Choroid plexus epithelial cell (primary cell): ENCODE measurements around the gene TRIOBP.

Source experiments
- DNase-seq: peaks from one replicate; pipeline ENCODE4 v3.0.0-alpha.2; 2010; ENCODE audit warnings: low read depth
- H3K4me3 ChIP-seq: 2 replicates; pipeline ENCODE4 v1.5.1; 2011; ENCODE audit warnings: low read depth, mild to moderate bottlenecking, control low read depth, low read length, moderate library complexity
- TF ChIP-seq, protein P1 (sequence below): conservative IDR thresholded peaks from 2 replicates; pipeline ENCODE4 v1.5.1; 2011; ENCODE audit warnings: low read depth, mild to moderate bottlenecking, control low read depth, inconsistent platforms, low read length, moderate library complexity

Gene TRIOBP

DNA sequence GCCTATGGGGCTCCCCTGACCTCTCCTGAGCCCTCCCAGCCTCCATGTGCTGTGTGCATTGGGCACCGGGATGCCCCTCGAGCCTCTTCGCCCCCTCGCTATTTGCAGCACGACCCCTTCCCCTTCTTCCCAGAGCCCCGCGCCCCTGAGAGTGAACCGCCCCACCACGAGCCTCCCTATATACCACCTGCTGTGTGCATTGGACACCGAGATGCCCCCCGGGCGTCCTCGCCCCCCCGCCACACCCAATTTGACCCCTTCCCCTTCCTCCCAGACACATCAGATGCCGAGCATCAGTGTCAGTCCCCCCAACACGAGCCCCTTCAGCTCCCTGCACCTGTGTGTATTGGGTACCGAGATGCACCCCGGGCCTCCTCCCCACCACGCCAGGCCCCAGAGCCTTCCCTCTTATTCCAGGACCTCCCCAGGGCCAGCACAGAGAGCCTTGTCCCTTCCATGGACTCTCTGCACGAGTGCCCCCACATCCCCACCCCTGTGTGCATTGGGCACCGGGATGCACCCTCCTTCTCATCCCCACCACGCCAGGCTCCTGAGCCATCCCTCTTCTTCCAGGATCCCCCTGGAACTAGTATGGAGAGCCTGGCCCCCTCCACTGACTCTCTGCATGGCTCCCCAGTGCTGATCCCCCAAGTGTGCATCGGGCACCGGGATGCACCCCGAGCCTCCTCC lies 28.8 kb downstream of the TRIOBP start:
- no peak for DNase-seq
- TF ChIP-seq, protein P1, sequence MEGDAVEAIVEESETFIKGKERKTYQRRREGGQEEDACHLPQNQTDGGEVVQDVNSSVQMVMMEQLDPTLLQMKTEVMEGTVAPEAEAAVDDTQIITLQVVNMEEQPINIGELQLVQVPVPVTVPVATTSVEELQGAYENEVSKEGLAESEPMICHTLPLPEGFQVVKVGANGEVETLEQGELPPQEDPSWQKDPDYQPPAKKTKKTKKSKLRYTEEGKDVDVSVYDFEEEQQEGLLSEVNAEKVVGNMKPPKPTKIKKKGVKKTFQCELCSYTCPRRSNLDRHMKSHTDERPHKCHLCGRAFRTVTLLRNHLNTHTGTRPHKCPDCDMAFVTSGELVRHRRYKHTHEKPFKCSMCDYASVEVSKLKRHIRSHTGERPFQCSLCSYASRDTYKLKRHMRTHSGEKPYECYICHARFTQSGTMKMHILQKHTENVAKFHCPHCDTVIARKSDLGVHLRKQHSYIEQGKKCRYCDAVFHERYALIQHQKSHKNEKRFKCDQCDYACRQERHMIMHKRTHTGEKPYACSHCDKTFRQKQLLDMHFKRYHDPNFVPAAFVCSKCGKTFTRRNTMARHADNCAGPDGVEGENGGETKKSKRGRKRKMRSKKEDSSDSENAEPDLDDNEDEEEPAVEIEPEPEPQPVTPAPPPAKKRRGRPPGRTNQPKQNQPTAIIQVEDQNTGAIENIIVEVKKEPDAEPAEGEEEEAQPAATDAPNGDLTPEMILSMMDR, result no peak
- H3K4me3 ChIP-seq, result no peak overlapping the region

DNA sequence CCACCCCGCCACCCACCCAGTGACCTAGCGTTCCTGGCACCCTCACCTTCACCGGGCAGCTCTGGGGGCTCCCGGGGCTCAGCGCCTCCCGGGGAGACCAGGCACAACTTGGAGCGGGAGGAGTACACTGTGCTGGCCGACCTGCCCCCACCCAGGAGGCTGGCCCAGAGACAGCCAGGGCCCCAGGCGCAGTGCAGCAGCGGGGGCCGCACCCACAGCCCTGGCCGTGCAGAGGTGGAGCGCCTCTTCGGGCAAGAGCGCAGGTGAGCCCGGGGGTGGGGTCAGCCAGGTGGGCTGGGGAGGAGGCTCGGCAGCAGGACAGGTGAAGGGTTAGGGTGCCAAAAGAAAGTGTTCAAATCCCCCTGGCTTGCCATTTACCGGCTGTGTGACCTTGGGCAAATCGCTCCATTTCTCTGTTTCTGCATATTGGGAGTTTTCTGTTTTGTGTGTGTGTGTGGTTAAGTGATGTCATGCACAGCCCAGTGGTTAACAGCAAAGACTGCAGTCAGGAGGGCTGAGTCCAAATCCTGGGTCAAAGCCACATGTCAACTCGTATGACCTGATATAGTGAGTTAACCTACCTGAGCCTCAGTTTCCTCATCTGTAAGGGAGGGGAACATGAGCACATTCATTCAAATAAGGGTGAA lies 29.5 kb downstream of the TRIOBP start:
- TF ChIP-seq, protein P1, result peak; percentile 44
- H3K4me3 ChIP-seq, result no peak overlapping the region
- DNase-seq, result peak; percentile 62

DNA sequence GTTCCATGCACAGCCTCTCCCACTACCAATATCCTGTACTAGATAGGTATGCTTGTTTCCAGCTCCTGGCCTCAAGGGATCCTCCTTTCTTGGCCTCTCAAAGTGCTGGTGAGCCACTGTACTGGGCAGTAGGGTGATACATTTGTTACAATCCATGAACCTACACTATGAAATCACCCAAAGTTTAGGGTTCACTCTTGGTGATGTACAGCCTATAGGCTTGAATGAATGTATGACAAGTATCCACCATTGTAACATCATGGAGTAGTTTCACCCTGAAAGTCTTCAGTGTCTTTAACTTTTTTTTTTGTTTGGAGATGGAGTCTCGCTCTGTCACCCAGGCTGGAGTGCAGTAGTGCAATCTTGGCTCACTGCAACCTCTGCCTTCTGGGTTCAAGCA lies 31.8 kb downstream of the TRIOBP start:
- H3K4me3 ChIP-seq, result no peak overlapping the region
- TF ChIP-seq, protein P1, result no peak
- DNase-seq, result no peak

DNA sequence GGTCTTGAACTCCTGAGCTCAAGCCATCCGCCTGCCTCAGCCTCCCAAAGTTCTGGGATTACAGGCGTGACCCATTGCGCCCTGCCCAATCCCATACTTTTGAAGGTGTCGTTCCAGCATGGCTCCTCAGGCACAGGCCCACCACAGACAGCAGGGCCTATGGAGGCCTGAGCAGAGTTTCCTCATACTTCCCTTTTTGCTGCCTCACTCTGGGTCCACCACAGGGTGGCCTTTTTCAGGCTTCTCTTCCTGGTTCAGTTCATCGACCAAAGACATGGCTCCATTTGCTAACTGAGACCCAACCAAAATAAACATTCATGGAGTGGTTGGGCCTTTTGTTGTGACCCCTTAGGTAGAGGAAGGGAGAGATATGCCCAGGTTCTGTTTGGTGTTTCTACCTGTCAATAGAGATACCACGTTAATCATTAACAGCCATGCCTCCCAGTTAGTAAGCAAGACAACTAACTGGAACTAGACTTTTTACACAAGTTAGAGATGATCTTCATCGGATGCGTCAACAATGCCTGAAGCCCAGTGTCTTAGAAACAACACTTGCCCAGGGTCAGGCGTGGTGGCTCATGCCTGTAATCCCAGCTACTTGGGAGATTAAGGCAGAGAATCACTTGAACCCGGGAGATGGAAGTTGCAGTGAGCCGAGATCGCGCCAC lies 35.1 kb downstream of the TRIOBP start:
- DNase-seq, result no peak
- TF ChIP-seq, protein P1, result peak; percentile 34
- H3K4me3 ChIP-seq, result no peak overlapping the region

DNA sequence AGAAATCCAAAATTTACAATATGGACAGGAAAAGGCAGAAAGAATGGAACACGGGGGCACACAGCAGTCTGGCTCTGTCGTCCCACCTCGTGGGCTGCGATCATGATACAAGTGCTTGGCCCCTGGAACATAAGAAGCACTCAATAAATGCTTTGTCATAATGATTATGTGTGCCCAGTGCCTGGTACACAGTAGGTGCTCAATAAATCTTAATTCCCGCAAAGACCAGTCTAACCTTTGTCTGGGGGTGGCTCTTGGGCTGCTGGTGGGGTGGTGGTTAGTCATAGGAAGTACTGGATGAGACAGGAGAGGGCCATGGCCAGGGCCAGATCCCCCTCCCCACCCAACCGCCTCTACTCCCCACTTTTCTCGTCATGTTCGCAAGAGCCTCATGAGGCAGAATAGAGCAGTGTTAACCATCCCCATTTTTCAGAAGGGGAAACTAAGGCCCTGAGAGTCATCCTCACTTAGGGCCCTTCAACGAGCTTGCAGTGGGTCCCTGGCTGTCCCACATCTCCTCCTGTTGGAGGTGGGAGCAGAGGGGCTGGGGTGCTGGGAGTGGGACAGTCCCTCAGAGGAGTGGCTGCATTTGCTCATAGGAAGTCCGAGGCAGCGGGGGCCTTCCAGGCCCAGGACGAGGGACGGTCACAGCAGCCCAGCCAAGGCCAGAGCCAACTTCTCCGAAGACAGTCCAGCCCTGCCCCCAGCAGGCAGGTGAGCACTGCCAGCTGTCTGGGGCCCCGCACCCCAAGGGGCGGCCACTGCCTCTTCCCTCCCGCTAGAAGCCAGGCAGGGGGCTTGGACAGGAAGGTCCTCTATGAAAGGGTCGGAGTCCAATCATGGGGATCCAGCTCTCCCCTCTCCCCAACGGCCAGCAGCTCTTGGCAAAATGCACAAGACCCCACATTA lies 36.1 kb downstream of the TRIOBP start:
- no peak overlapping the region for H3K4me3 ChIP-seq
- TF ChIP-seq, protein P1, result no peak
- no peak for DNase-seq

DNA sequence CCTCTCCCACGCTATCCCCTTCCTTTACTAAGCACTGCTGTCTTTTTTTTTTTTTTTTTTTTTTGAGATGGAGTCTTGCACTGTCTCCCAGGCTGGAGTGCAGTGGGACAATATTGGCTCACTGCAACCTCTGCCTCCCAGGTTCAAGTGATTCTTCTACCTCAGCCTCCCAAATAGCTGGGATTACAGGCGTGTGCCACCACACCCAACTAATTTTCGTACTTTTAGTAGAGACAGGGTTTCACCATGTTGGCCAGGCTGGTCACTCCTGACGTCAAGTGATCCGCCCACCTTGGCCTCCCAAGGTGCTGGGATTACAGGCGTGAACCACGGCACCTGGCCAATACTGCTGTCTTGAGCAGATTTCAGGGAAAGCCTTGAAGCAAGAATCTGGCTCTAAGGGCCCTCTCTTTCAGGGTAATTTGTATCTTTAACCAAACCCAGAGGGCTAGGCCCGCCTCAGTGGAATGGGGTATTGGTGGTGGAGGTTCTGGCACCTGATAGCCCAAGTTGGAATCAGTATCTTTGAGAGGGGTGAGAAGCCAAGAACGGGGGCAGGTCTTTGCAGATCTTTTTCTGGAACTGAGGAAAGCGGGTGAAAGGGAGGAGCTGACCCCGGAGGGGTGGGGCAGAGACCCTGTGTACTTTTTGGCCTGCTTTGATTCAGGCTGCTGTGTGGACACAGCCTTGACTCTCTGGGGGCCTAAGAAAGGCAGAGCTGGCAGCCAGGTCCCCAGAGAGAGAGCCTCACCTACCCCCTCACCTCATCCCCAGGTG lies 37.0 kb downstream of the TRIOBP start:
- DNase-seq, result no peak
- TF ChIP-seq, protein P1, result no peak

More for the DNA sequence above, 37.0 kb downstream of the TRIOBP start:
- no peak overlapping the region for H3K4me3 ChIP-seq
